Central memory CD4-positive, alpha-beta T cell (primary cell): Measurements from ENCODE around the gene NPAS2.

Experiments used
- DNase-seq: peaks from one replicate; pipeline ENCODE4 v3.0.0; 2022

Gene NPAS2

GRCh38 chr2:100997509-100998234 lies 177.7 kb downstream of the NPAS2 start:
- no peak for DNase-seq

- DNase-seq: no peak
These were observed 178.3 kb downstream of the NPAS2 start for GRCh38 chr2:100998235-100998573.

GRCh38 chr2:100999995-101000394 lies 180.1 kb downstream of the NPAS2 start:
- DNase-seq: no peak

- DNase-seq: peak; percentile 93
These were observed 182.0 kb downstream of the NPAS2 start, which contains the start of gene RPL31 for GRCh38 chr2:101001691-101002561. RPL31 (plus strand) TSS chr2:101002289; CDS start chr2:101002702, 413 bp downstream.

GRCh38 chr2:101002562-101003277 lies 182.8 kb downstream of the NPAS2 start:
- DNase-seq: no peak

- no peak for DNase-seq
These were observed 183.4 kb downstream of the NPAS2 start for GRCh38 chr2:101003278-101003775.

- no peak for DNase-seq
These were observed 184.8 kb downstream of the NPAS2 start for GRCh38 chr2:101004620-101005325.

GRCh38 chr2:101006065-101006715 lies 186.3 kb downstream of the NPAS2 start:
- DNase-seq: no peak

GRCh38 chr2:101007415-101008345 lies 187.7 kb downstream of the NPAS2 start:
- DNase-seq: no peak

- no peak for DNase-seq
These were observed 191.2 kb downstream of the NPAS2 start for GRCh38 chr2:101011152-101011551.

- DNase-seq: no peak
These were observed 192.2 kb downstream of the NPAS2 start for GRCh38 chr2:101012054-101012705.

GRCh38 chr2:101012706-101013181 lies 192.8 kb downstream of the NPAS2 start:
- peak; percentile 28 for DNase-seq

GRCh38 chr2:101014264-101014857 lies 194.4 kb downstream of the NPAS2 start:
- DNase-seq: no peak

- no peak for DNase-seq
These were observed 197.4 kb downstream of the NPAS2 start for GRCh38 chr2:101017371-101017770.

GRCh38 chr2:101018934-101019333 lies 199.0 kb downstream of the NPAS2 start:
- no peak for DNase-seq

GRCh38 chr2:101022221-101022620 lies 202.3 kb downstream of the NPAS2 start:
- no peak for DNase-seq

- no peak for DNase-seq
These were observed 203.6 kb downstream of the NPAS2 start for GRCh38 chr2:101023327-101024107.

GRCh38 chr2:101025561-101025960 lies 205.6 kb downstream of the NPAS2 start:
- no peak for DNase-seq

- no peak for DNase-seq
These were observed 206.3 kb downstream of the NPAS2 start for GRCh38 chr2:101026253-101026701.
